ENCODE results near the gene C13orf42.
"Not testable (repeated sequence)": the region's sequence is repeated elsewhere in the genome, so short reads cannot be mapped to it uniquely, and the experiment has no call there.

Gene C13orf42

DNA sequence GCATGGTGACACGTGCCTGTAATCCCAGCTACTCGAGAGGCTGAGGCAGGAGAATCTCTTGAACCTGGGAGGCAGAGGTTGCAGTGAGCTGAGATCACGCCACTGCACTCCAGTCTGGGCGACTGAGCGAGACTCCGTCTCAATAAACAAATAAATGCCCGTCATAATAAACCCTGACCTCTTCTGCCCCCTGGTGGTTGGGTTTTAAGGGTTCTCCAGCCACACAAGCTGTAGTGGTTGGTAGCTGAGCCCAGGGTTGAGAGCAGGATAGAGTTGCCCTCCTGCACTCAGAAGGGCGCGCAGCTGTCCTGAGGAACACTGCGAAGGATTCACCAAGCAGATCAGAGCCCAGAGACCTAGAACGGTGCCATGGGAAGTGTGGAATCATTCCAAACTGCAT is 9.8 kb upstream of the C13orf42 start:
- DNase-seq (ENCODE audit: low read depth): not testable (repeated sequence)

GRCh38 chr13:51118809-51119431 is 7.8 kb upstream of the C13orf42 start:
- no peak for DNase-seq (ENCODE audit: low read depth)

GRCh38 chr13:51113969-51114368 is 2.9 kb upstream of the C13orf42 start:
- DNase-seq (ENCODE audit: low read depth): no peak

- DNase-seq (ENCODE audit: low read depth): no peak
These were observed 2.3 kb upstream of the C13orf42 start for GRCh38 chr13:51113186-51113881.

GRCh38 chr13:51112771-51113170 is 1.7 kb upstream of the C13orf42 start:
- DNase-seq (ENCODE audit: low read depth): no peak

DNA sequence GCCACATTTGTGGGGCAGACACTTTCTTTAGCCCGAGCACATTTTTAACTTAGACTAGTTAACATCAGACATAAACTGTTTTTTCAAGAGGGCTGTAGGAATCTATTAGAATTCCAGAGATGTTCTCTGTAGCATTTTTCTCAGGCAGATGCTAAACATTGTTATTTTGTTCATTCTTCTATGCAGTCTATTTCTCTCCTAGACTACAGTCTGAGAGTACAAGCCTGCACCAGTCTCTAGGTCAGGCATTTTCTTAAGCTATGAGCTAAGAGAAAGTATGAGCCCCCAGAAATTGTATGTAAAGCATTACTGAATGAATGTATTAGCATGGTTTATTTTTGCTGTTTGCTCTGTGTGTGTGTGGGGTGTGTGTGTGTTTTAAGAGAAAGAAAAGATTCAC is 923 bp upstream of the C13orf42 start:
- no peak for DNase-seq (ENCODE audit: low read depth)

DNA sequence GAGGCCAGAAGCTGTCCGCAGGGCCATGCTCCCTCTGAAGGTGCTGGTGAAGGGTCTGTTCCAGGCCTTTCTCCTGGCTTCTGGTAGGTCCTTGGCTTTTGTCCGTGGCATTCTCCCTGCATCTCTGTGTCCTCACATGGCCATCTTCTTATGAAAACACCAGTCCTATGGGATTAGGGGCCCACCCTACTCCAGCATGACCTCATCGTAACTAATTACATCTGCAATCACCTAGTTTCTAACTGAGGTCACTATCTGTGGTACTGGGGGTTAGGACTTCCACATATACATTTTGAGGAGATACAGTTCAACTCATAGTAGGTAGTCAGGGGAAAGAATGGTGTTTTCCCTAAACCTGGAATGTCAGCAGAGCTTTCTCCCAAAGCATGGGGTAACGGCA is 3.1 kb downstream of the C13orf42 start:
- no peak for DNase-seq (ENCODE audit: low read depth)

GRCh38 chr13:51105046-51105445 is 6.0 kb downstream of the C13orf42 start:
- DNase-seq (ENCODE audit: low read depth): no peak

DNA sequence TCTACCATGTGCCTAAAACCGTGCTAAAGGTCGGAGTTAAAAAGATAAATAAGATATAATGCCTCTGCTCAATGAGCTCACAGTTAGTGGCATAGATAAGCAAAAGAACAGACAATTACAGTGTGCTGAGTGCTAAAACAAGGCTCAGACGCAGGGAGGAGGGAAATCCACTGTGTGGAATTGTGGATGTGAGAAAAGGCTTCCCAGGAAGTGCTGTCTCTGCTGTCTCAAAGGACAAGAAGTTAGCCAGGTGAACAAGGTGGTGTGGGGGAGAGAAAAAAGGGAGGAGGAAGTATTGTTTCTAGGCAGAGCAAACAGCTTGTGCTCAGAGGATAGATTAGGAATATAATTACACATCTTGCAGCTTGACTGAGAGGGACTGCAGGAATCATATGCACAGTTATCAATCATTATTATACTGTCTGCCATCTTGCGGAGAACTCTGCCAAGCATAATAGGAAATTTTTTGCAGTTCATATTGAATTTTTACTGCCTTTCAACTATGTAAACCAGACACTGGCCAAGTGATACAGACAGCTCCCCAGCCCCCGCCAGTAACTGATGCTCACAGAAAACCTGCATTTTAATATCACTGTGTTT is 9.3 kb downstream of the C13orf42 start:
- DNase-seq (ENCODE audit: low read depth): no peak

GRCh38 chr13:51097353-51098043 is 13.6 kb downstream of the C13orf42 start:
- no peak for DNase-seq (ENCODE audit: low read depth)

DNA sequence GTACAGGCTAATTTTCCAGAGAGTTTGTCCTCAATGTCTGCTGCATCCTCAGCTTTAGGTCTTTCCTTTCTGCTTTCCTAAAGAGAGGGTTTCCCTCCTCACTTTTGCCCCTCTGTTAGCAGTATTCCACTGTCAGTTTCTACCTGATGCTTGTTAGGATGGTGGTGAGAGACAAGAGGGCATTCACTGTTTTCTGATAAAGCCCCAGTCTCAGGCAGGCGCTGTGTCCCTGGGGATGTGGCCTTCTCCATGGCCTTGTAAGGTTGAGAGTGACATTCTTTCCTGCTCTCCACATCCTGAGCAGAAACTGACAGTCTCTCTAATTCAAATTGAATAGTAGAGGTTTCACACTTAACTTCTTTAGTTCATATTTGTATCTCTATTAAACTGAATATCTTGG is 14.9 kb downstream of the C13orf42 start:
- DNase-seq (ENCODE audit: low read depth): no peak

GRCh38 chr13:51093574-51093973 is 17.5 kb downstream of the C13orf42 start:
- DNase-seq (ENCODE audit: low read depth): no peak

DNA sequence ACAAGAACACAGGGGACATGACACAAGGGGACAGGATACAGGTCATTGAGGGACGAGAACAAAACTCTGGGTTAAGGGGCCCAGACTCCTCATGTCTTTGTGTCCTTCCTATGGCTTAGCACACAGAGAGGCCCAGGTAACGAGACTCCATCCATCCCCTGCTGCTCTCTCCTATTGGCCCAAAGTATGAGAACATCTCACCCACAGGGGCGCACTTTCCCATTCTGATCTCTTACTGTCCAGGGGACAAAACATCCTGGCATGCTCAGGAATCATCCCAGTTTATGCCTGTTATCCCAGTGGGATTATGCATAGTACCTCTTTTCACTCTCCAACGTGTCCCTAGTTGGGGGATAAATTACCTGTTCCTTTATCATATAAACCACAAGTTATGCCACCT is 19.2 kb downstream of the C13orf42 start:
- no peak for DNase-seq (ENCODE audit: low read depth)

DNA sequence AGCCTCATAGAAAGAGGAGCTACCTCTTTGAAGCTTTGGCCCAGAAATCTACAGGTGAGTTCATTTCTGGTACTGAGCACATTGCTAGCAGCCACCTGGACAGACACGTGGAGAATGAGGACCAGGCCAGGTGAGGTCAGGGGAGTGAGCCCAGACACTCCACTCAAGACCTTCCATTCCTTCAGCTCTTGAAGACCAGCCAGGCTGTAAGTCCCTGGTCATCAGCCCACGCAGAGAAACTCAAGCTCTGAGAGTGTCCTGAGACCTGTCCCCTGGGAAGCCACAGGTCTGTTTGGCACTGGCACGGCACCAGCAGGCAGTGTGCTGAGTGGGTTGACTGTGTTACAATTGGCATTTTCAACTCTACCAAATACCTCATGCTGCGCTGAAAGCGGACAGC is 27.4 kb downstream of the C13orf42 start:
- DNase-seq (ENCODE audit: low read depth): no peak

DNA sequence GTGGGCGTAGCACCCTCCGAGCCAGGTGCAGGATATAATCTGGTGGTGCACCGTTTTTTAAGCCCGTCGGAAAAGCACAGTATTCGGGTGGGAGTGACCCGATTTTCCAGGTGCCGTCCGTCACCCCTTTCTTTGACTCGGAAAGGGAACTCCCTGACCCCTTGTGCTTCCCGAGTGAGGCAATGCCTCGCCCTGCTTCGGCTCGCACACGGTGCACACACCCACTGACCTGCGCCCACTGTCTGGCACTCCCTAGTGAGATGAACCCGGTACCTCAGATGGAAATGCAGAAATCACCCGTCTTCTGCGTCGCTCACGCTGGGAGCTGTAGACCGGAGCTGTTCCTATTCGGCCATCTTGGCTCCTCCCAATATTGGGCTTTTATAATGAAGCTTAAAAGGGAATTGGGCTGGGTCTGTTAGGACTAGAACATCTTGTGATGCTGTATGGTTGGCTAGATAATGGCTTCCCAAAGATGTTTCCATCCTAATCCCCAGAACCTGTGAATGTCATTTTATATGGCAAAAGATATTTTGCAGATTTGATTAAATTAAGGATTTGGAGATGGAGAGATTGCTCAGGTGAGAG is 30.5 kb downstream of the C13orf42 start:
- not testable (repeated sequence) for DNase-seq (ENCODE audit: low read depth)

DNA sequence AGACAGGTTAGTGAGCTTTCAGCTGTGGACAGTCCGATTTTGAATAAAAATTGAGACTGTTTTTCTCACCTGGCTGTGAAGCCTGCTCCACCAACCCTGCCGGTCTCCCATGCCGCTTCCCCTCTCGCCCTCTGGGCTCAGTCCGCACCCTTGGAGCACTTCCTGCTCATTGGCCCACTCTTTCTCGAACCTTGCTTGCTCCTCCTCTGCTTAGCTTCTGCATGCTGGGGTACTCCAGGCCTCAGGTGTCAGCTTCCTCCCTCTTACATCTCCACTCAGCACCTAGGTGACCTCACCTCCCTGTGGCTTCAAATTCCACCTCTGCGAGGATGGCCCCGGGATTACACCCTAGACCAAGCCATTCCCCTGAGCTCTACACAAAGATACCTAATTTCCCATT is 39.6 kb downstream of the C13orf42 start:
- no peak for DNase-seq (ENCODE audit: low read depth)

GRCh38 chr13:51070005-51070649 is 40.9 kb downstream of the C13orf42 start:
- peak; percentile 62 for DNase-seq (ENCODE audit: low read depth)

DNA sequence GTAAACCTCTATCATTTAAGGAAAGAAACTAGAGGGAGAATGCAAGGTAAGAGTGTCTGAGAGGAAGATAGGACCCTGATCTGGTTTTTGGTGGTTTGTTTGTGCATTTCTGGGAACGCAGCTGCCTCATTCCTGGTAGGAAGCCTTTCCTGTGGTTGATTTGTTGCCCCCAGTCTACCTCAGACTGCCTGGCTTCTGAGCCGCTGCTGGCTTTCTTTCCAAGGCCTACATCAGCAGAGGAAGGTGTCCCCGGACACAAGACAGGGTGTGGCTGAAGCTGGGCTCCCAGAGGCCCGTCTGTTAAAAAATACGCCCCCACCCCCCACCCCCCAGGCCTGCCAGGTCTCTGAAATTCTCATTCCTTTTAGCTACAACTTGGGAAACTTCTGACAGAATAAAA is 42.6 kb downstream of the C13orf42 start:
- no peak for DNase-seq (ENCODE audit: low read depth)

DNA sequence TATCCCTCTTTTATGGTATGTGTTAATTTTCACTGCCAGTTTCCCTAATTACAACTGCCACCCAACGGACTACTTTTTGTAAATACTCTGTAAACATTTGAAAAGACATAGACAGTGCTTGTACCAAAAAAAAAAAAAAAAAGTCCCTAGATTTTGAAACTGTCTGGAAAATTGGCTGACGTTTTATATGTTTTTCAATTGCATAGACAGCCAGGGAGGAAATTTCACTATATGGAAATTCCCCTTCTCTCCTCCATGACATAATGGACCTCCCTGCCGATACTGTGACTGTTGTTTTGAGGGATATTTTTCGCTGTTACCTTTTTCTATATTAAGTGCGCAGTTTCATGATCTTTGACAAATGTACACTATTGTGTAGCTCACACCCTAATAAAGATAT is 43.4 kb downstream of the C13orf42 start:
- DNase-seq (ENCODE audit: low read depth): no peak

DNA sequence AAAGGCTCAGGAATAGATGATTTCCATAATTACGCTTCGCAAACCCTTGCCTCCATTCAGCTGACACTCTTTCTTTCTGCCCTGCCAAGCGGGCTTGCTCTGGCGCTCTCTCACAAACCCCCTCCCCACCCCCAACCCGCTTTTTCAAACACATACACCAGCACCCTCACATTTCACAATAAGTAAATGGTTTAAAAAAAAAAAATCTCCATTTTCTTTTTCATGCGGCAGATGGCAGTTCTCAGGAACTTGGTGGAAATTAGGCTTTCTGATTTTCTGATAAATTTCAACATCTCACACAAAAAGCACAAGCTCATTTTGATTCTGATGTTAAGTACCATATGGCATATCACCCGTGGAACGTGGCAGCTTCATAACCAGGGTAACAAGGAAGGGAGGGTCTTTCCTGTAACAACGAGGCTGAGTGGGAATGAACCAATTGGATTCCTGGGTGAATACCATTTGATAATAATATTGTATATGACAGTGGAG is 43.8 kb downstream of the C13orf42 start:
- no peak for DNase-seq (ENCODE audit: low read depth)

GRCh38 chr13:51066091-51066831 is 44.8 kb downstream of the C13orf42 start:
- DNase-seq (ENCODE audit: low read depth): no peak
